ENCODE results near the gene RHBG.
"Not testable (repeated sequence)": the region's sequence is repeated elsewhere in the genome, so short reads cannot be mapped to it uniquely, and the experiment has no call there.

RHBG gene

GRCh38 chr1:156365754-156366153 is 3.3 kb upstream of the RHBG start:
- no peak for DNase-seq

DNA sequence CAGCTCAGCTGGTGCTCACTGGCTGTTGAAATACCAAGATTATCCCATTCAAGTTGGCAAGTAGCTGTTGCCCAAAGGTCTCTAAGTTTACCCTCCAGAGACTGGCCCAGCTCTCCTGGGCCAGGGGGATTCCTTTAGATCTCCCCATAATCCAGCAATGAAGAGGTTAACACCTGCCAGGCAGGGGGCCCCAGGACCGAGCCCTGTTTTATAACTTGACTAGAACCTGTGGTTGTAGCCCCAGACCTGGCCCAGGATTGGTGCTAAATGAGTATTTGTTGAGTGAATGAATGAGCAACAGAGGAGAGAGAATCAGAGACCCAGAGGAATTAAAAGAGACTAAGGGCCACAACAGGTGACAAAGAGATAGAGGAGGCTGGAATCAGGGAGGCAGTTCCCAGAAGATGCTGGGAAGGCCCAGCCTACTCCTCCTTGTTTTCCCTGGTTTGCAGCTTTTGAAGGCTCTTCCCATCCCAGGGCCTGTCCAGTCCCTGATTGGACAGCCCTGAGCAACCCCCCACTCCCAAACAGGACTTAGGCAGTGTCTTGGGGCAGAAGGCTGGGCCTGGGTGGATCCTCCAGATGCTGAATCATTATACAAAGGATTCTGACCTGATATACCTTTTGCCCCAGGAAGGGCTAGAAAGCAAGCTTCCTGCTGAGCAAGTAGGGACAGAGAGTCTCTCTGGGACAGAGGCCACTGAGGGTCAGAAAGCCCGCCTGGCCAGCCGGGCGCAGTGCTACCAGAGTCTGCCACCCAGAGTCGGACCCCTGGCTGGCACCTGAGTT is 2.4 kb upstream of the RHBG start:
- DNase-seq: no peak

GRCh38 chr1:156367383-156368156 is 1.4 kb upstream of the RHBG start:
- no peak for DNase-seq

DNA sequence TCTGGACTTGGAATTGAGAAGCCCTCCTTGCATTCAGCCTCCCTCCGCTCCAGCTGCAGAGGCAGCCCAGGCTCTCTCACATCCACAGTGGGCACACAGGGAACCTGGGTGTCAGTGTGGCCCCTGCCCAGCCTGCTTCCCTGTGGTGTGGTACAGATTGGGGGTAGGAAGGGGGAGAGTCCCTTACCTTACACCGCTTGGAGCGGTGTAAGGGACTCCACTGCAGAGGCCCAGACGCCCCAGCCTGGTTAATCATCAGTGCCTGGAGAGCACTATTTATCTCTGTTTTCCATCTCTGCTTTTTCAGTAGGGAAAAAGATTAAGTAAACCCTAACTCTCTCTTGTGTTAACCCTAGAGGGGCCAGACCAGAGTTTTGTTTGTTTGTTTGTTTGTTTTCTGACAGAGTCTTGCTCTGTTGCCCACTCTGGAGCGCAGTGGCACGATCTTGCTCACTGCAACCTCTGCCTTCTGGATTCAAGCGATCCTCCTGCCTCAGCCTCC is 803 bp upstream of the RHBG start:
- no peak for DNase-seq

DNA sequence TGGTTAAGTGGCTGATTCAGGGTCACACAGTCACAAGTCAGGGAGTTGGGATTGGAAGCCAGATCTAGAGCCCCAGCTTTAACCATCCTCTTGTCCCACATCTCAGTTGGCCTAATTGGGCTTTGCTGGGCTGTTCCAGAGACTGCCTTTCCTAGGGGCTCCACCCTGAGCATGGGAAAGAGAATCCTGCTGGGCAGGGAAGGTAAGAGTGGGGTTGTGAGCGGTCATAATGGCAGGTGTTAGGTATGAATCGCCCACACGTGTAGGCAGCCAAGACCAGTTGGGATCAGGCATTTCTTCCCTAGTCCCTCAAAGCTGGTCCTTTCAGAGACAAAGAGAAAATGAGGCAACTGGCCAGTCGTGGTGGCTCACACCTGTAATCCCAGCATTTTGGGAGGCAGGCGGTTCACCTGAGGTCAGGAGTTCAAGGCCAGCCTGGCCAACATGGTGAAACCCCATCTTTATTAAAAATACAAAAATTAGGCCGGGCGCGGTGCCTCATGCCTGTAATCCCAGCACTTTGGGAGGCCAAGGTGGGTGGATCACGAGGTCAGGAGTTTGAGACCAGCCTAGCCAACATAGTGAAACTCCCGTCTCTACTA is 775 bp downstream of the RHBG start:
- not testable (repeated sequence) for DNase-seq

DNA sequence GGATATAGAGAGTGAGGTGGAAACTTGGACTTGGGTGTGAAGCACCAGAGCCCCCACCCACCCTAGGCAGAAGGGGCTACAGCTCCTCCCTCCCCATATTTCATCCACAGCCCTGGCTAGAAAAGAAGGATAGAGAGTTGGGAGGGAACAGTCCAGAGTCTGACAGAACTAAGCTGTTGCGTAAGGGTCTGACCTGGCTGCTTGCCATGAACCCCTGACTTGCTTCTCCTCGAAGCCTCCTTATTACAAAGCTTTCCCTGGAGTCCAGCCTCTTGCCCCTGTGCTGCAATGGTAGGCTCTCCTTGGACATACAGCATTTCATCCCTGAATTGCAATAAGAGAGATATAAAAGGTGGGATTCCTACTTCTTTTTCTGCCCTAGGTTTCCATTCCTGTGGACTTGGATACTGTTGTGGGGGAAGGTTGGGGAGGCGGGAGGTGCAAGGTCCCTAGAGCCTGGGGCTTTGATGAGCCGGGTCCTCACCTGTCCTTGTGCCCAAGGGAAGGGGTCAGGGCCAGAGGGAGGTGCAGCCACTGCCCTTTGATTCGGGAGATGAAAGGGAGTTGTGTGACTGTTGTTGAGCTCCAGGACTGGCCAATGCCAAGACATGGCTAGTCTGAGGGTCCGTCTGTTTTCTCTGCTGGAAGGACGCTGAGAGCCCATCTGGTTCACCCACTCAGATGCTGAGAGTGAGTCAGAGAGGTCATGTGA is 2.7 kb downstream of the RHBG start:
- no peak for DNase-seq

DNA sequence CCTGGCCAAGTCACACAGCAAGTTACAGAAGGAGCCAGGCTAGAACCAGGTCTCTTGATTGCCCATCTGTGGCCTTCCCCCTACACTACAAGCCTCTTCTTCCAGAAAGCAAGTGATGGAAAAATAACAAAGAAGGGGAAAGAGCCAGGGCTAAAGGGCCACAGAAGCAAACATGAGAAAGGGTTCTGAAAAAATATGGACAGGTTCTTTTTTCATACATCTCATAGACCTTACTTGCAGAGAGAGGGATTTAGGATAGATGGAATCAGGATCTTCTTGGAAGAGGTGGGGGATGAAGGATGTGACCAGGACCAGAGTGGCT is 3.2 kb downstream of the RHBG start:
- DNase-seq: no peak

DNA sequence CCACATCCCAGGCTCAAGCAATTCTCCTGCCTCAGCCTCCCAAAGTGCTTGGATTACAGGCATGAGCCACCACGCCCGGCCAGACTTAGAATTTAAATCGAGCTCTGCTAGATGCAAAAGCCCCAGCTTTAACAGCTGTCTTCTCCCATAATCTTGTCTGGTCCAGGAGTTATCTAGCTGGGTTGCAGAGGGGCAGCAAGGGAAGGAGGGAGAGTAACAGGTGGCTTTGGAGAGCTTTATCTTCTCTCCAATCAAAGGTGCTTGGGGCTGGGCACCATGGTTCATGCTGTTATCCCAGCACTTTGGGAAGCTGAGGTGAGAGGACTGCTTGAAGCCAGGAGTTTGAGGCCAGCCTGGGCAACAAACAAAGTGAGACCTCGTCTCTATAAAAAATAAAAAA is 3.9 kb downstream of the RHBG start:
- DNase-seq: no peak

GRCh38 chr1:156373546-156373945 is 4.5 kb downstream of the RHBG start:
- no peak for DNase-seq

- DNase-seq: no peak
Observed at GRCh38 chr1:156376146-156376545, 7.1 kb downstream of the RHBG start.

- DNase-seq: no peak
Observed at GRCh38 chr1:156376958-156377919, 8.2 kb downstream of the RHBG start.

DNA sequence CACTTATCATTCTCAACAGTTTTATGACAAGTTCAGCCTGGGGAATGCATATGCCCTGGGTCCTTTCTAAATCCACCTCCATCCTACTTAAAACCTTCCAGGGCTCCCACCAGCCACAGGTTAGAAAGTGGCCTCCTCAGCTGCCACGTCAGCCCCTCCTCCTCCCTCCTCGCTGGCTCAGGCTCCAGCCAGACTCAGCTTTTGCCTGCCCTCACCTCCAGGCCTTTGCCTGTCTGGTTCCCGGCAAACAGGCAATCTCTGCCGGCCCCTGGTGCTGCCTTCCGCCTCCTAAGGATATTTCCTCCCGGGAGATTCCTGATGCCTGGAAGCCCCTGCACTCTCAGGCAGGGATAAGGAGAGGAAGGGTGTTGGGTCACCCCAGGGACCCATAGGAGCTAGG is 9.5 kb downstream of the RHBG start:
- DNase-seq: no peak

DNA sequence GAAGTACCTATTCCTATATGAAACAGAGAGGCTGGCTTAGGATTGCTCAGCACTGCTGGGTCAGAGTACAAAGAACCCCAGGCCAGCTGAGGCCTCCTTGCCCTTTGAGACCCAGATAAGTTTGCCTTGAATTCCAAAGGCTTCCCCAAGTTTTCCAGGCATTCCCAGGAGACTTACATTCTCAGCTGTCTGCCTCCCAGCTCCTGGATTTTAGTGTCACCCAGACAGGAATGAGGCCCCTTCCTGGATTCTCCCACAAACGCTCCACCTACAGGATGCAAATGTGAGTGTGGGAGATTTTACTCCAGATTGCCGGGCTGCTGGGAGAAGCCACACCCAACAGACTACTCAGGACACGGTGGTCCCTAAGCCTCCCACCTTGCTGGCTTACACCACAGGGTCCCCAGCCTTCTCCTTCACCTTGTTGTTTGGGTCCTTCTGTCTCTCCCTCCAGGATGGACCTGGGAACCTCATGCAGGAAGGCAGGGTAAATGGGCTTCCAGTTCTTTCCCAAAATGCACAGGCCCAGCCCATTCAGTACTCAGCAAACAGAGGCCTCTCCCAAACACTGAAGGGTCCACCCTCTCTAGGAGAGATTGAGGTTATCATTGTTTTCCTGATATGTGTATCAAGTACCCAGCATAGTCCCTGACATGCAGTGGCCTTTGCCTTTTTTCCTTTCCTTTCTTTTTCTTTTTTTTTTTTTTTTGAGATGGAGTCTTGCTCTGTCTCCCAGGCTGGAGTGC is 10.6 kb downstream of the RHBG start:
- peak in 1 of 2 experiments; percentile 11 for DNase-seq

GRCh38 chr1:156382561-156382960 is 13.6 kb downstream of the RHBG start:
- DNase-seq: no peak

DNA sequence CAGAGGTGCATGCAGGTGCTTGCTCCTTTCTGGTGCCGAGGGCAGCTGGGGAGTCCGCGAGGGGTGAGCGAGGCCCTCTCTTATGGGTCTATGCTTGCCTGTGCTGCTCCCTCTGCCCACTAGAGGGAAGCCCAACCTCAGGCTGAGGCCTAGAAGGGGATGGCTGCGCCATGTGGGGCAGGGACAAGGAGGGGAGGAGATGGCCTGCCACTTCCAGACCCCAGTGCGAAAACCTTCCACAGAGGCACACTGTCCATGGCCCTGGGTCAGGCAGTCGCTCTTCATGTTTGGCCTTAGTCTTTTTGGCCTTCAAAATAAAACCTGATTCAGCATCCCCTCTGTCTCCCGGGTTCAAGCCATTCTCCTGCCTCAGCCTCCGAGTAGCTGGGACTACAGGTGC is 14.0 kb downstream of the RHBG start:
- DNase-seq: no peak

DNA sequence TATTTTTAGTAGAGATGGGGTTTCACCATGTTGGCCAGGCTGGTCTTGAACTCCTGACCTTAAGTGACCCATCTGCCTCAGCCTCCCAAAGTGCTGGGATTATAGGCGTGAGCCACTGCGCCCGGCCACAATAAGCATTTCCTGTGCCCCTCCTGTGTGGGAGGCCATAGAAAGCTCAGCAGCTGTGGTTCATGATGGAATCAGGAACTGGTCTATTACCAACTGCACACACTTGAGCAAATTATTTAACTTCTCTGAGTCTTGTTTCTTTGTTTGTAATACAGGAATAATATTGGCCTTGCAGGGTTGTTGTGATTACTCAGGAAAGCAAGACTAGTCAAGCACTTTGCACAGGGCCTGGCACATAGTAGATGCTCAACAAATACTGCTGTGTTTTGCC is 15.0 kb downstream of the RHBG start:
- no peak for DNase-seq

GRCh38 chr1:156384658-156385057 is 15.6 kb downstream of the RHBG start:
- no peak for DNase-seq

- peak in 1 of 2 experiments; percentile 21 for DNase-seq
Observed at GRCh38 chr1:156385534-156386031, 16.6 kb downstream of the RHBG start.

- no peak for DNase-seq
Observed at GRCh38 chr1:156386134-156386901, 17.3 kb downstream of the RHBG start.
